WTC11 (cell line): Measurements from ENCODE around the gene MKNK2. TPM values are rescaled to one million over a fixed set of nuclear protein-coding genes. Genes with fewer than 3 reads are reported as not detected.

Experiments used
- ATAC-seq: fragments of 200-7000 bp; cut with Tn5 transposase; 2 replicates; pipeline ENCODE4 v1.10.0; 2021; ENCODE audit warnings: mild to moderate bottlenecking, moderate library complexity
- CTCF ChIA-PET: fragments of 300-600 bp; sonication (Branson Sonifier 250); formaldehyde crosslinking; loops from one replicate; lab custom pipeline; 2021; ENCODE audit warnings: antibody characterized with exemption; lab: Charles Lee
- POLR2A ChIA-PET: fragments of 350-600 bp; sonication (Branson Sonifier 250); formaldehyde crosslinking; loops from one replicate; lab custom pipeline; 2021; ENCODE audit warnings: antibody characterized with exemption; lab: Charles Lee
- DNase-seq: peaks from one replicate; pipeline ENCODE4 v3.0.0; 2021; ENCODE audit warnings: low spot score
- H3K27ac Mint-ChIP-seq: 2 replicates; pipeline ENCODE4 v1.8.0; 2021; ENCODE audit warnings: mixed read lengths
- H3K27me3 Mint-ChIP-seq: 2 replicates; pipeline ENCODE4 v1.8.0; 2021; ENCODE audit warnings: low read depth, mild to moderate bottlenecking, moderate library complexity, mixed read lengths
- H3K36me3 Mint-ChIP-seq: 2 replicates; pipeline ENCODE4 v1.8.0; 2021; ENCODE audit warnings: mixed read lengths
- H3K4me1 Mint-ChIP-seq: 2 replicates; pipeline ENCODE4 v1.8.0; 2022; ENCODE audit warnings: mixed read lengths
- H3K4me3 Mint-ChIP-seq: 2 replicates; pipeline ENCODE4 v1.8.0; 2021; ENCODE audit warnings: mild to moderate bottlenecking, moderate library complexity, mixed read lengths
- H3K9me3 Mint-ChIP-seq: 2 replicates; pipeline ENCODE4 v1.8.0; 2021; ENCODE audit warnings: mixed read lengths
- AFF4 ChIP-seq: sonication (generic); formaldehyde crosslinking; IDR thresholded peaks from 2 replicates; pipeline ENCODE4 v1.8.1; 2023; ENCODE audit warnings: mild to moderate bottlenecking, missing genetic modification reagents, borderline replicate concordance
- CBFB ChIP-seq: sonication (generic); formaldehyde crosslinking; IDR thresholded peaks from 2 replicates; pipeline ENCODE4 v1.8.1; 2022; ENCODE audit warnings: mild to moderate bottlenecking, low read depth, missing genetic modification reagents
- E2F4 ChIP-seq: sonication (generic); formaldehyde crosslinking; IDR thresholded peaks from 2 replicates; pipeline ENCODE4 v1.8.1; 2022; ENCODE audit warnings: low read depth, mild to moderate bottlenecking, moderate library complexity, missing genetic modification reagents, borderline replicate concordance
- ETV6 ChIP-seq: sonication (generic); formaldehyde crosslinking; IDR thresholded peaks from 2 replicates; pipeline ENCODE4 v1.8.1; 2022; ENCODE audit warnings: mild to moderate bottlenecking, missing genetic modification reagents
- JUN ChIP-seq: sonication (generic); formaldehyde crosslinking; IDR thresholded peaks from 2 replicates; pipeline ENCODE4 v1.8.0; 2023; ENCODE audit warnings: mild to moderate bottlenecking, missing genetic modification reagents
- MXD4 ChIP-seq: fragments of 250-450 bp; sonication (Bioruptor Pico); IDR thresholded peaks from 2 replicates; pipeline ENCODE4 v1.8.0; 2021; ENCODE audit warnings: mild to moderate bottlenecking, moderate library complexity, borderline replicate concordance
- NR2C2 ChIP-seq: sonication (generic); formaldehyde crosslinking; IDR thresholded peaks from 2 replicates; pipeline ENCODE4 v1.8.0; 2022; ENCODE audit warnings: mild to moderate bottlenecking, missing genetic modification reagents
- NR3C1 ChIP-seq: sonication (generic); formaldehyde crosslinking; conservative IDR thresholded peaks from 2 replicates; pipeline ENCODE4 v1.8.1; 2023; ENCODE audit warnings: low read depth, mild to moderate bottlenecking, missing genetic modification reagents
- OVOL2 ChIP-seq: fragments of 250-450 bp; sonication (Bioruptor Pico); IDR thresholded peaks from 2 replicates; pipeline ENCODE4 v1.9.0; 2021; ENCODE audit warnings: mild to moderate bottlenecking, borderline replicate concordance
- RELA ChIP-seq: sonication (generic); formaldehyde crosslinking; IDR thresholded peaks from 2 replicates; pipeline ENCODE4 v1.8.1; 2022; ENCODE audit warnings: missing genetic modification reagents, mild to moderate bottlenecking, borderline replicate concordance
- SOX15 ChIP-seq: fragments of 250-450 bp; sonication (Bioruptor Pico); IDR thresholded peaks from 2 replicates; pipeline ENCODE4 v1.9.0; 2021; ENCODE audit warnings: mild to moderate bottlenecking
- ZNF138 ChIP-seq: sonication (generic); formaldehyde crosslinking; conservative IDR thresholded peaks from 2 replicates; pipeline ENCODE4 v1.8.1; 2022; ENCODE audit warnings: mild to moderate bottlenecking, moderate library complexity, missing genetic modification reagents
- ZNF263 ChIP-seq: sonication (generic); formaldehyde crosslinking; IDR thresholded peaks from 2 replicates; pipeline ENCODE4 v1.8.1; 2022; ENCODE audit warnings: low read depth, mild to moderate bottlenecking, moderate library complexity, missing genetic modification reagents
- ZNF416 ChIP-seq: fragments of 250-450 bp; sonication (Bioruptor Pico); IDR thresholded peaks from 2 replicates; pipeline ENCODE4 v1.9.0; 2021; ENCODE audit warnings: mild to moderate bottlenecking, inconsistent platforms
- ZNF512 ChIP-seq: sonication (generic); formaldehyde crosslinking; IDR thresholded peaks from 2 replicates; pipeline ENCODE4 v1.8.1; 2022; ENCODE audit warnings: missing genetic modification reagents, borderline replicate concordance
- total RNA-seq: library from RNA; stranded (reverse); gene quantifications from 3 replicates; pipeline ENCODE4 v1.2.3, GENCODE V29; 2021
- TF ChIP-seq, protein P1 (sequence below): sonication (generic); formaldehyde crosslinking; IDR thresholded peaks from 2 replicates; pipeline ENCODE4 v1.8.0; 2022; ENCODE audit warnings: mild to moderate bottlenecking, missing genetic modification reagents
- TF ChIP-seq, protein P2 (sequence below): sonication (generic); formaldehyde crosslinking; IDR thresholded peaks from 2 replicates; pipeline ENCODE4 v1.8.1; 2022; ENCODE audit warnings: mild to moderate bottlenecking, moderate library complexity, missing genetic modification reagents
- TF ChIP-seq, protein P3 (sequence below): sonication (generic); formaldehyde crosslinking; IDR thresholded peaks from 2 replicates; pipeline ENCODE4 v1.8.1; 2023; ENCODE audit warnings: mild to moderate bottlenecking, moderate library complexity, missing genetic modification reagents

MKNK2 gene
- total RNA-seq, 1 experiment from 2014 or later: 165 TPM

GRCh38 chr19:2040647-2041432 is 10.2 kb downstream of the MKNK2 start:
- Mint-ChIP-seq H3K4me1 (peaks cover 7% of the 10 kb centered on the region; the same call in 1 of the 2 replicates), H3K36me3 (peaks cover 10% of the 10 kb centered on the region; the same call in 1 of the 2 replicates), H3K27me3 (peaks cover 2% of the 10 kb centered on the region; the same call in 1 of the 2 replicates), H3K27ac (0 out of 2 replicates have a peak overlapping the region, but pooled peaks have one; percentile 32), H3K9me3 (no peaks in the 10 kb centered on the region), H3K4me3 (peak overlapping the region; percentile 36; the same call in 1 of the 2 replicates)
- no peak for DNase-seq
- TF ChIP-seq ZNF512 (CRISPR knock-in tag): no peak
- no peak for TF ChIP-seq ZNF138 (CRISPR knock-in tag)
- TF ChIP-seq, protein P1, sequence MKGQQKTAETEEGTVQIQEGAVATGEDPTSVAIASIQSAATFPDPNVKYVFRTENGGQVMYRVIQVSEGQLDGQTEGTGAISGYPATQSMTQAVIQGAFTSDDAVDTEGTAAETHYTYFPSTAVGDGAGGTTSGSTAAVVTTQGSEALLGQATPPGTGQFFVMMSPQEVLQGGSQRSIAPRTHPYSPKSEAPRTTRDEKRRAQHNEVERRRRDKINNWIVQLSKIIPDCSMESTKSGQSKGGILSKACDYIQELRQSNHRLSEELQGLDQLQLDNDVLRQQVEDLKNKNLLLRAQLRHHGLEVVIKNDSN (CRISPR knock-in tag): no peak
- ChIA-PET POLR2A (no interaction called here), CTCF (interaction anchor here (2.1 kb wide), 1 partner anchor 11 kb away, joined by 13 read pairs; the partner anchor contains the start of gene MKNK2)
- no peak for ATAC-seq

- Mint-ChIP-seq H3K36me3 (peaks cover 10% of the 10 kb centered on the region; the same call in 1 of the 2 replicates), H3K4me3 (no peak overlapping the region), H3K27ac (no peak overlapping the region), H3K4me1 (peaks cover 11% of the 10 kb centered on the region), H3K9me3 (0 out of 2 replicates have a peak, but pooled peaks cover 4% of the 10 kb centered on the region), H3K27me3 (peaks cover 2% of the 10 kb centered on the region; the same call in 1 of the 2 replicates)
- ChIA-PET POLR2A (no interaction called here), CTCF (interaction anchor here (1.2 kb wide), 1 partner anchor 10 kb away, joined by 3 read pairs; no protein-coding TSS in a partner anchor)
- ATAC-seq: no peak
- no peak for TF ChIP-seq MXD4 (CRISPR knock-in tag)
- no peak for TF ChIP-seq ZNF512 (CRISPR knock-in tag)
- no peak for TF ChIP-seq ZNF263 (CRISPR knock-in tag)
- TF ChIP-seq, protein P2, sequence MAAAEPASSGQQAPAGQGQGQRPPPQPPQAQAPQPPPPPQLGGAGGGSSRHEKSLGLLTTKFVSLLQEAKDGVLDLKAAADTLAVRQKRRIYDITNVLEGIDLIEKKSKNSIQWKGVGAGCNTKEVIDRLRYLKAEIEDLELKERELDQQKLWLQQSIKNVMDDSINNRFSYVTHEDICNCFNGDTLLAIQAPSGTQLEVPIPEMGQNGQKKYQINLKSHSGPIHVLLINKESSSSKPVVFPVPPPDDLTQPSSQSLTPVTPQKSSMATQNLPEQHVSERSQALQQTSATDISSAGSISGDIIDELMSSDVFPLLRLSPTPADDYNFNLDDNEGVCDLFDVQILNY (CRISPR knock-in tag): no peak
- TF ChIP-seq NR3C1: no peak
- TF ChIP-seq ZNF416 (CRISPR knock-in tag): no peak
- TF ChIP-seq ETV6 (CRISPR knock-in tag): no peak
- TF ChIP-seq SOX15 (CRISPR knock-in tag): no peak
- no peak for TF ChIP-seq NR2C2 (CRISPR knock-in tag)
- no peak for TF ChIP-seq AFF4 (CRISPR knock-in tag)
- TF ChIP-seq OVOL2: no peak
- TF ChIP-seq, protein P3, sequence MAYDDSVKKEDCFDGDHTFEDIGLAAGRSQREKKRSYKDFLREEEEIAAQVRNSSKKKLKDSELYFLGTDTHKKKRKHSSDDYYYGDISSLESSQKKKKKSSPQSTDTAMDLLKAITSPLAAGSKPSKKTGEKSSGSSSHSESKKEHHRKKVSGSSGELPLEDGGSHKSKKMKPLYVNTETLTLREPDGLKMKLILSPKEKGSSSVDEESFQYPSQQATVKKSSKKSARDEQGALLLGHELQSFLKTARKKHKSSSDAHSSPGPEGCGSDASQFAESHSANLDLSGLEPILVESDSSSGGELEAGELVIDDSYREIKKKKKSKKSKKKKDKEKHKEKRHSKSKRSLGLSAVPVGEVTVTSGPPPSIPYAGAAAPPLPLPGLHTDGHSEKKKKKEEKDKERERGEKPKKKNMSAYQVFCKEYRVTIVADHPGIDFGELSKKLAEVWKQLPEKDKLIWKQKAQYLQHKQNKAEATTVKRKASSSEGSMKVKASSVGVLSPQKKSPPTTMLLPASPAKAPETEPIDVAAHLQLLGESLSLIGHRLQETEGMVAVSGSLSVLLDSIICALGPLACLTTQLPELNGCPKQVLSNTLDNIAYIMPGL (CRISPR knock-in tag): no peak
- TF ChIP-seq RELA (CRISPR knock-in tag): no peak
- TF ChIP-seq E2F4: no peak
- TF ChIP-seq JUN (CRISPR knock-in tag): no peak
- no peak for TF ChIP-seq CBFB (CRISPR knock-in tag)
- no peak for DNase-seq
These were observed 10.9 kb downstream of the MKNK2 start for GRCh38 chr19:2039959-2040646.
